MM.1S (cell line): ENCODE results near the gene CLEC9A.

Source experiments
- CTCF ChIP-seq: fragments of 300-600 bp; sonication (generic); IDR thresholded peaks from 2 replicates; pipeline ENCODE4 v1.5.1; 2016; ENCODE audit warnings: antibody characterized with exemption, low read length, mixed read lengths
- EZH2 ChIP-seq: fragments of 300-600 bp; sonication (generic); optimal IDR thresholded peaks from 2 replicates; pipeline ENCODE3; 2017; ENCODE audit warnings: low read depth, mild to moderate bottlenecking, antibody characterized with exemption, low read length, mixed read lengths
- EZH2phosphoT487 ChIP-seq: fragments of 300-600 bp; sonication (generic); IDR thresholded peaks from 2 replicates; pipeline ENCODE4 v1.6.1; 2018; ENCODE audit warnings: antibody characterized with exemption, low read length

GRCh38 chr12:10113920-10114319 lies 83.4 kb downstream of the CLEC9A start:
- TF ChIP-seq CTCF (no peak), EZH2 (no peak), EZH2phosphoT487 (no peak)
